Muscle of back (tissue), 11 donors: ENCODE data around the gene BIK. TPM values are rescaled to one million over a fixed set of nuclear protein-coding genes. Genes with fewer than 3 reads are reported as not detected.

Source experiments
- DNase-seq, 3 donors: peaks; one replicate each; pipeline versions ENCODE4 v3.0.0 to v3.0.0-alpha.2; 2013
- polyA plus RNA-seq, 10 donors: library from polyadenylated mRNA; unstranded; fragments of 120-200 nt; gene quantifications; one replicate each; pipeline ENCODE4 v1.2.1, GENCODE V29; 2013; ENCODE audit not compliant: insufficient read length in 10 of 10

BIK gene
- polyA plus RNA-seq, 10 donors = 0.25 to 0.66 (median 0.31) TPM; not detected in 4

- no peak for DNase-seq
These were observed 49.1 kb downstream of the BIK start for GRCh38 chr22:43159484-43160178.

GRCh38 chr22:43160497-43161126, 50.1 kb downstream of the BIK start:
- DNase-seq = no peak

- DNase-seq = no peak
These were observed 52.0 kb downstream of the BIK start for GRCh38 chr22:43162412-43163150.

- no peak for DNase-seq
These were observed 52.8 kb downstream of the BIK start for GRCh38 chr22:43163241-43163795.

GRCh38 chr22:43164636-43165035, 54.1 kb downstream of the BIK start:
- no peak for DNase-seq

GRCh38 chr22:43166132-43166930, 55.8 kb downstream of the BIK start:
- DNase-seq = no peak

GRCh38 chr22:43167001-43167589, 56.5 kb downstream of the BIK start:
- no peak for DNase-seq

GRCh38 chr22:43168471-43169309, 58.1 kb downstream of the BIK start:
- DNase-seq = no peak

- no peak for DNase-seq
These were observed 59.0 kb downstream of the BIK start for GRCh38 chr22:43169310-43170130.

GRCh38 chr22:43170131-43170480, 59.6 kb downstream of the BIK start:
- DNase-seq = no peak

GRCh38 chr22:43171019-43171491, 60.5 kb downstream of the BIK start:
- no peak for DNase-seq

GRCh38 chr22:43171607-43172006, 61.1 kb downstream of the BIK start:
- no peak for DNase-seq

GRCh38 chr22:43172191-43172590, 61.6 kb downstream of the BIK start:
- no peak for DNase-seq

- no peak for DNase-seq
These were observed 63.0 kb downstream of the BIK start for GRCh38 chr22:43173566-43173965.

- DNase-seq = no peak
These were observed 63.6 kb downstream of the BIK start for GRCh38 chr22:43173976-43174720.

- no peak for DNase-seq
These were observed 64.5 kb downstream of the BIK start for GRCh38 chr22:43174941-43175531.

GRCh38 chr22:43176090-43176489, 65.5 kb downstream of the BIK start:
- no peak for DNase-seq

GRCh38 chr22:43177479-43177878, 66.9 kb downstream of the BIK start:
- DNase-seq = no peak
